ENCODE data around the gene C20orf204. TPM values are rescaled to one million over a fixed set of nuclear protein-coding genes. Genes with fewer than 3 reads are reported as not detected.

The C20orf204 gene
- total and polyA plus RNA-seq, 2 donors (not counting 3 experiments of a cell fraction or from before 2014, with no cell fraction given): 2.8 to 5.8 TPM

DNA sequence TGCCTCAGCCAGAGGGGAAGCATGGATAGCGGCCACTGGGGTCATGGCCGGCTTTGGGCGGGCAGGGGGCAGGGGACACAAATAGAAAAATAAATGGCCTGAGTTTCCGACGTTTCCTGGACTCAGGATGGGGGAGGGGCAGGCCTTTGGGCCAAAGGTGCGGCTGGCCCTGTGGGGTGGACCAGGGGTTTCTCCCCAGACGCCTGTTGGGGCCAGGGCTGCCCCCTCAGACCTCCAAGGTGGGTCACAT lies 20.6 kb downstream of the C20orf204 start:
- no peaks in the 10 kb centered on the region for H3K79me2 ChIP-seq (ENCODE audit: control insufficient read depth, insufficient read depth, low read length)
- DNase-seq (ENCODE audit: low read depth, low spot score): peak; percentile 32
- ChIA-PET CTCF (interaction anchor here (1.4 to 15.2 kb wide), 4 partner anchors 12 to 83 kb away, joined by 3 to 412 read pairs (median 20); partner anchors contain the start of genes C20orf204, PRPF6 and SAMD10), POLR2A (interaction anchor here (0.7 kb wide), 1 partner anchor 18 kb away, joined by 6 read pairs; no protein-coding TSS in a partner anchor)
- H3K4me2 ChIP-seq (ENCODE audit: insufficient read depth, low read length): no peak overlapping the region
- H3K9ac ChIP-seq (replicated peaks; ENCODE audit: extremely low read depth, insufficient read depth, low read length): no peak overlapping the region
- no peaks in the 10 kb centered on the region for H3K9me3 ChIP-seq (replicated peaks; ENCODE audit: control insufficient read depth, insufficient read depth, low read length)
- H3K9me1 ChIP-seq (replicated peaks; ENCODE audit: control insufficient read depth, extremely low read depth, insufficient read depth, low read length): no peaks in the 10 kb centered on the region
- H3K27ac ChIP-seq (ENCODE audit: insufficient read depth, low read depth, low read length): peak overlapping the region; percentile 40
- no peaks in the 10 kb centered on the region for H4K20me1 ChIP-seq (replicated peaks; ENCODE audit: control insufficient read depth, extremely low read depth, insufficient read depth, low read length)
- H2AFZ ChIP-seq (ENCODE audit: low read depth, low read length): no peak overlapping the region
- TF ChIP-seq GATA2 (IDR thresholded peaks at IDR 0.05; ENCODE audit: insufficient read depth, insufficient read length, low read depth, low read length): no peak
- TF ChIP-seq, protein P1, sequence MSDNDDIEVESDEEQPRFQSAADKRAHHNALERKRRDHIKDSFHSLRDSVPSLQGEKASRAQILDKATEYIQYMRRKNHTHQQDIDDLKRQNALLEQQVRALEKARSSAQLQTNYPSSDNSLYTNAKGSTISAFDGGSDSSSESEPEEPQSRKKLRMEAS (IDR thresholded peaks at IDR 0.05; ENCODE audit: insufficient read depth, insufficient read length): no peak
- no peak for TF ChIP-seq MYC (IDR thresholded peaks at IDR 0.05; ENCODE audit: low read depth, low read length)
- TF ChIP-seq, protein P2, sequence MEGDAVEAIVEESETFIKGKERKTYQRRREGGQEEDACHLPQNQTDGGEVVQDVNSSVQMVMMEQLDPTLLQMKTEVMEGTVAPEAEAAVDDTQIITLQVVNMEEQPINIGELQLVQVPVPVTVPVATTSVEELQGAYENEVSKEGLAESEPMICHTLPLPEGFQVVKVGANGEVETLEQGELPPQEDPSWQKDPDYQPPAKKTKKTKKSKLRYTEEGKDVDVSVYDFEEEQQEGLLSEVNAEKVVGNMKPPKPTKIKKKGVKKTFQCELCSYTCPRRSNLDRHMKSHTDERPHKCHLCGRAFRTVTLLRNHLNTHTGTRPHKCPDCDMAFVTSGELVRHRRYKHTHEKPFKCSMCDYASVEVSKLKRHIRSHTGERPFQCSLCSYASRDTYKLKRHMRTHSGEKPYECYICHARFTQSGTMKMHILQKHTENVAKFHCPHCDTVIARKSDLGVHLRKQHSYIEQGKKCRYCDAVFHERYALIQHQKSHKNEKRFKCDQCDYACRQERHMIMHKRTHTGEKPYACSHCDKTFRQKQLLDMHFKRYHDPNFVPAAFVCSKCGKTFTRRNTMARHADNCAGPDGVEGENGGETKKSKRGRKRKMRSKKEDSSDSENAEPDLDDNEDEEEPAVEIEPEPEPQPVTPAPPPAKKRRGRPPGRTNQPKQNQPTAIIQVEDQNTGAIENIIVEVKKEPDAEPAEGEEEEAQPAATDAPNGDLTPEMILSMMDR (IDR thresholded peaks at IDR 0.05; ENCODE audit: extremely low read depth in 1 of 2, insufficient read depth in 1 of 2, low read depth in 1 of 2, low read length in 2 of 2): no peak
- no peak for TF ChIP-seq POLR2AphosphoS5 (IDR thresholded peaks at IDR 0.05; ENCODE audit: insufficient read depth, low read depth, low read length)
- no peak for TF ChIP-seq JUN (IDR thresholded peaks at IDR 0.05; ENCODE audit: borderline replicate concordance, insufficient read depth, insufficient read length, low read depth)
- no peak for TF ChIP-seq POLR2A (IDR thresholded peaks at IDR 0.05; ENCODE audit: low read depth, low read length)
- no peak for TF ChIP-seq FOS (IDR thresholded peaks at IDR 0.05; ENCODE audit: borderline replicate concordance, insufficient read depth, low read length)
- no peak for TF ChIP-seq EZH2 (IDR thresholded peaks at IDR 0.05; ENCODE audit: borderline replicate concordance, low read depth, low read length, severe bottlenecking)
- H3K27me3 ChIP-seq (ENCODE audit: control insufficient read depth in 2 of 2, insufficient read depth in 2 of 2, low read length in 2 of 2): no peaks in the 10 kb centered on the region
- intact Hi-C loops (cut with micrococcal nuclease): loop anchor here (2.0 to 10.0 kb wide), 3 partner anchors 100 to 518 kb away; partner anchors contain the start of genes DNAJC5 and UCKL1
- FAIRE-seq: no peak
- H3K4me1 ChIP-seq (ENCODE audit: control insufficient read depth, extremely low read depth, insufficient read depth, low read length): peaks cover 60% of the 10 kb centered on the region
- no peak overlapping the region for H3K4me3 ChIP-seq (replicated peaks in 1 of 3; ENCODE audit: insufficient read depth in 1 of 3, low read depth in 1 of 3, low read length in 3 of 3)
- no peaks in the 10 kb centered on the region for H3K36me3 ChIP-seq (ENCODE audit: control insufficient read depth in 2 of 2, extremely low read depth in 1 of 2, insufficient read depth in 2 of 2, low read length in 2 of 2)
- BruUV-seq (replicated peaks): no TSS peak
- dilution Hi-C loops (cut with MboI; ENCODE audit: extremely low pct_ligation_motif_present, low sequenced_read_pairs): no loop called here

Data from endothelial cell of umbilical vein (primary cell).